ENCODE data around the gene EEFSEC.

DNA sequence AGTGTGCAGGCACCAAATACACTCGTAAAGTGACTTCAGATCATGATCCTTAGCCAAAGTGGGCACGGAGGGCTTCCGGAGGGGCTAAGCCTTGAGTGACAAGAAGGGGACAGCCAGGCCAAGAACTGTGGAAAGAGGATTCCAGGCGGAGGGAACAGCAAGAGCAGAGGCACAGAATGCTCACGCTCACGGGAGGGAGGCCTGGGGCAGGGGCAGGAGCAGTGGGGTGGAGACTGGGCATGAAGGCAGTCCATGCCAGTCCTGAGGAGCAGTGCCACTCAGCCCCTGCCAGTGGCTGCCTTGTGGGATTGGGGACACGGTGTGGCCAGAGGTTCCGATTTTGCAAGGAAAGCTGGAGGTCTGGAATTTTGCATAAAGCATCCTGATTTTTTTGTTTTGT is 277.4 kb downstream of the EEFSEC start:
- TF ChIP-seq, protein P1, sequence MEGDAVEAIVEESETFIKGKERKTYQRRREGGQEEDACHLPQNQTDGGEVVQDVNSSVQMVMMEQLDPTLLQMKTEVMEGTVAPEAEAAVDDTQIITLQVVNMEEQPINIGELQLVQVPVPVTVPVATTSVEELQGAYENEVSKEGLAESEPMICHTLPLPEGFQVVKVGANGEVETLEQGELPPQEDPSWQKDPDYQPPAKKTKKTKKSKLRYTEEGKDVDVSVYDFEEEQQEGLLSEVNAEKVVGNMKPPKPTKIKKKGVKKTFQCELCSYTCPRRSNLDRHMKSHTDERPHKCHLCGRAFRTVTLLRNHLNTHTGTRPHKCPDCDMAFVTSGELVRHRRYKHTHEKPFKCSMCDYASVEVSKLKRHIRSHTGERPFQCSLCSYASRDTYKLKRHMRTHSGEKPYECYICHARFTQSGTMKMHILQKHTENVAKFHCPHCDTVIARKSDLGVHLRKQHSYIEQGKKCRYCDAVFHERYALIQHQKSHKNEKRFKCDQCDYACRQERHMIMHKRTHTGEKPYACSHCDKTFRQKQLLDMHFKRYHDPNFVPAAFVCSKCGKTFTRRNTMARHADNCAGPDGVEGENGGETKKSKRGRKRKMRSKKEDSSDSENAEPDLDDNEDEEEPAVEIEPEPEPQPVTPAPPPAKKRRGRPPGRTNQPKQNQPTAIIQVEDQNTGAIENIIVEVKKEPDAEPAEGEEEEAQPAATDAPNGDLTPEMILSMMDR (IDR thresholded peaks at IDR 0.05) = no peak
- TF ChIP-seq POLR2A (IDR thresholded peaks at IDR 0.05) (no peak), EP300 (IDR thresholded peaks at IDR 0.05) (no peak)
